Fibroblast of lung (primary cell): ENCODE data around the gene ZFYVE27. TPM values are rescaled to one million over a fixed set of nuclear protein-coding genes. Genes with fewer than 3 reads are reported as not detected.
A peak's percentile ranks its signal among the peaks of the same experiment; 100 is the strongest.

Experiments
- DNase-seq, 2 donors: peaks; one replicate each; pipeline versions ENCODE4 v3.0.0 to v3.0.0-alpha.2; 2010; ENCODE audit warnings: low read depth in 2 of 2
- H2AFZ ChIP-seq: 2 replicates; pipeline ENCODE4 v1.5.1; 2012; ENCODE audit warnings: low read length, control low read depth, inconsistent platforms
- H3K27ac ChIP-seq: 2 replicates; pipeline ENCODE4 v1.5.1; 2011; ENCODE audit warnings: low read length, control low read depth; ENCODE audit not compliant: insufficient read depth
- H3K27me3 ChIP-seq: 2 replicates; pipeline ENCODE4 v1.5.1; 2011; ENCODE audit warnings: mild to moderate bottlenecking, low read length; ENCODE audit not compliant: control insufficient read depth, insufficient read depth
- H3K36me3 ChIP-seq: 2 replicates; pipeline ENCODE4 v1.5.1; 2011; ENCODE audit warnings: low read length; ENCODE audit not compliant: control insufficient read depth, insufficient read depth
- H3K4me1 ChIP-seq: 2 replicates; pipeline ENCODE4 v1.5.1; 2011; ENCODE audit warnings: low read length; ENCODE audit not compliant: control insufficient read depth, insufficient read depth; ENCODE audit errors: extremely low read depth
- H3K4me2 ChIP-seq: 2 replicates; pipeline ENCODE4 v1.5.1; 2011; ENCODE audit warnings: low read length, control low read depth; ENCODE audit not compliant: insufficient read depth; ENCODE audit errors: extremely low read depth
- H3K4me3 ChIP-seq, 4 experiments: fragments of 200-600 bp in 1 of 4; sonication (generic) in 1 of 4; replicated peaks in 1 of 4; 2 replicates each; pipeline ENCODE4 v1.5.1; 2011 to 2016; ENCODE audit warnings: low read length in 4 of 4, low read depth in 3 of 4, mild to moderate bottlenecking in 3 of 4, control low read depth in 2 of 4, inconsistent platforms in 1 of 4, mixed read lengths in 1 of 4; ENCODE audit not compliant: insufficient read depth in 1 of 4; ENCODE audit errors: control extremely low read depth in 1 of 4
- H3K79me2 ChIP-seq: 2 replicates; pipeline ENCODE4 v1.5.1; 2012; ENCODE audit warnings: mild to moderate bottlenecking, low read length, inconsistent platforms; ENCODE audit not compliant: control insufficient read depth, insufficient read depth
- H3K9ac ChIP-seq: 2 replicates; pipeline ENCODE4 v1.5.1; 2011; ENCODE audit warnings: mild to moderate bottlenecking, low read length, control low read depth; ENCODE audit not compliant: insufficient read depth
- H3K9me3 ChIP-seq: 2 replicates; pipeline ENCODE4 v1.5.1; 2012; ENCODE audit warnings: low read depth, low read length; ENCODE audit not compliant: control insufficient read depth, insufficient read depth
- H4K20me1 ChIP-seq: 2 replicates; pipeline ENCODE4 v1.5.1; 2011; ENCODE audit warnings: low read length; ENCODE audit not compliant: control insufficient read depth, insufficient read depth; ENCODE audit errors: extremely low read depth
- EZH2 ChIP-seq: IDR thresholded peaks from 2 replicates; pipeline ENCODE4 v1.5.1; 2012; ENCODE audit warnings: low read length, control low read depth, mild to moderate bottlenecking; ENCODE audit errors: missing control alignments
- polyA plus RNA-seq, 2 donors: library from polyadenylated mRNA; depleted of rRNA in 1 of 2; stranded (reverse) in 1 of 2; unstranded in 1 of 2; fragments of >200 nt; gene quantifications; 2 replicates each; pipeline ENCODE4 v1.2.1, GENCODE V29; 2011 to 2012; ENCODE audit warnings: missing spikeins in 1 of 2
- total RNA-seq: library from RNA; depleted of rRNA; stranded (reverse); fragments of >200 nt; gene quantifications from 2 replicates; pipeline ENCODE4 v1.2.1, GENCODE V29; 2014
- TF ChIP-seq, protein P1 (sequence below), 2 donors: IDR thresholded peaks in 1 of 2; conservative IDR thresholded peaks in 1 of 2; 1 replicate in 1 of 2; 2 replicates in 1 of 2; pipeline ENCODE4 v1.5.1; 2011 to 2012; ENCODE audit warnings: low read length in 2 of 2, control low read depth in 1 of 2, inconsistent platforms in 1 of 2, low read depth in 1 of 2, mild to moderate bottlenecking in 1 of 2

ZFYVE27 gene
- total and polyA plus RNA-seq, 2 donors (not counting 1 experiment from before 2014, with no cell fraction given), result 8.3 to 22.1 TPM

- DNase-seq, result peak; percentile 74 to 79
- no peak for TF ChIP-seq EZH2
- TF ChIP-seq, protein P1, sequence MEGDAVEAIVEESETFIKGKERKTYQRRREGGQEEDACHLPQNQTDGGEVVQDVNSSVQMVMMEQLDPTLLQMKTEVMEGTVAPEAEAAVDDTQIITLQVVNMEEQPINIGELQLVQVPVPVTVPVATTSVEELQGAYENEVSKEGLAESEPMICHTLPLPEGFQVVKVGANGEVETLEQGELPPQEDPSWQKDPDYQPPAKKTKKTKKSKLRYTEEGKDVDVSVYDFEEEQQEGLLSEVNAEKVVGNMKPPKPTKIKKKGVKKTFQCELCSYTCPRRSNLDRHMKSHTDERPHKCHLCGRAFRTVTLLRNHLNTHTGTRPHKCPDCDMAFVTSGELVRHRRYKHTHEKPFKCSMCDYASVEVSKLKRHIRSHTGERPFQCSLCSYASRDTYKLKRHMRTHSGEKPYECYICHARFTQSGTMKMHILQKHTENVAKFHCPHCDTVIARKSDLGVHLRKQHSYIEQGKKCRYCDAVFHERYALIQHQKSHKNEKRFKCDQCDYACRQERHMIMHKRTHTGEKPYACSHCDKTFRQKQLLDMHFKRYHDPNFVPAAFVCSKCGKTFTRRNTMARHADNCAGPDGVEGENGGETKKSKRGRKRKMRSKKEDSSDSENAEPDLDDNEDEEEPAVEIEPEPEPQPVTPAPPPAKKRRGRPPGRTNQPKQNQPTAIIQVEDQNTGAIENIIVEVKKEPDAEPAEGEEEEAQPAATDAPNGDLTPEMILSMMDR (conservative IDR thresholded peaks at IDR 0.05 in 1 of 2, IDR thresholded peaks at IDR 0.05 in 1 of 2; ENCODE audit: low read depth in 1 of 2, low read length in 2 of 2), result peak in 1 of 2 donors; percentile 29
- peak overlapping the region; percentile 85 for H3K27ac ChIP-seq
- peak overlapping the region; percentile 12 for H2AFZ ChIP-seq
- H3K9ac ChIP-seq, result peak overlapping the region; percentile 80
- no peaks in the 10 kb centered on the region for H3K27me3 ChIP-seq
- peaks cover 7% of the 10 kb centered on the region for H3K36me3 ChIP-seq
- no peaks in the 10 kb centered on the region for H4K20me1 ChIP-seq
- H3K4me2 ChIP-seq, result peak overlapping the region; percentile 73
- no peaks in the 10 kb centered on the region for H3K9me3 ChIP-seq
- peak overlapping the region; percentile 57 to 76 (median 74) for H3K4me3 ChIP-seq
- peaks cover 28% of the 10 kb centered on the region for H3K4me1 ChIP-seq
- H3K79me2 ChIP-seq, result peaks cover 34% of the 10 kb centered on the region
Observed at GRCh38 chr10:97713826-97714400, 23.0 kb upstream of the ZFYVE27 start.

DNA sequence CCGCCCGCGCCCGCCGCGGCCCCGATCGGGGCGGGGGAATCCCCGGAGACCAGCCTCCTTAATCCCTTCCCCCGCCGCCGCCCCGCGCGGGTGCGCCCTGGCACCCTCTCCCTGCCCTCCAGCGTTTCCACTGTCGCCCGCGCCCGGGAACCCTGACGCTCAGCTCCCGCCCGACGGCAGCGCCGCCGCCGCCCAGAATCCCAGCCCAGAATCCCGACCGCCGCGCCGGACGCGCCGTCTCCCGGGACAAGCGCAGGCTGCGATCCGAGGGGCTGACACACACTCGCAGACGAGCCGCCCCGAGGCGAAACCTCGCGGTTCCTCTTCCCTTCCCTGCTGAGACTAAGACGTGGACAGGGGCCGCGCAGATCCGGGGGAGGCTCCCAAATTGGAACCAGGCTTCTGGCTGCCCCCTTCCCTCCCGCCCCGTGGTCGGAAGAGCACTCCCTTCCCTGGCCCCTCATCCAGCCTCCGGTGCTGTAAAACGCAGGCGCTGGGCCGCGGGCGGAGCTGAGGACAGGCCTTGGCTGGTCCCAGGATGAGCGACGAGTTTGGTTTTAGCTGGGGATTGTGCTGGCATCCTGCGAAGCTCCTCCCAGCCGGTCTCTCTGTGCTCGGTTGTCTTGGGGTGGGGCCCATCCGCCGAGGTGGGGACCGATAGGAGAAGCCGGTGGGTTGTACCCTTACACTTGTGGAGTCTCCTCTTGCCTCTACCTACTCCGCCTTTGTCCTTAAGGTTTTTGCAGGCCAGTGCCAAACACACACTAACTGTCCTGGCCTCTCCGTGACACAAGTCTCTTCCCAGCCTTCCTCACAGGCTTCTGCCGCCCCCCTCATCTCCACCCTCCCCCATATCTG lies 22.3 kb upstream of the ZFYVE27 start:
- H3K4me1 ChIP-seq, result peaks cover 23% of the 10 kb centered on the region
- peak overlapping the region; percentile 80 for H3K9ac ChIP-seq
- peak overlapping the region; percentile 57 to 76 (median 75) for H3K4me3 ChIP-seq
- peaks cover 7% of the 10 kb centered on the region for H3K36me3 ChIP-seq
- peak overlapping the region; percentile 85 for H3K27ac ChIP-seq
- H3K9me3 ChIP-seq, result no peaks in the 10 kb centered on the region
- no peak for TF ChIP-seq EZH2
- TF ChIP-seq, protein P1 (conservative IDR thresholded peaks at IDR 0.05 in 1 of 2, IDR thresholded peaks at IDR 0.05 in 1 of 2; ENCODE audit: low read depth in 1 of 2, low read length in 2 of 2), result no peak
- H3K4me2 ChIP-seq, result peak overlapping the region; percentile 90
- no peaks in the 10 kb centered on the region for H3K27me3 ChIP-seq
- DNase-seq, result peak; percentile 77 to 80
- H3K79me2 ChIP-seq, result peaks cover 34% of the 10 kb centered on the region
- H4K20me1 ChIP-seq, result no peaks in the 10 kb centered on the region
- no peak overlapping the region for H2AFZ ChIP-seq

- Histone ChIP-seq H3K9me3 (no peaks in the 10 kb centered on the region), H3K9ac (peak overlapping the region; percentile 80), H3K4me3 (peak overlapping the region; percentile 57 to 76 (median 75)), H3K79me2 (peaks cover 34% of the 10 kb centered on the region), H4K20me1 (no peaks in the 10 kb centered on the region), H3K36me3 (peaks cover 7% of the 10 kb centered on the region), H3K27ac (peak overlapping the region; percentile 85), H3K27me3 (no peaks in the 10 kb centered on the region), H3K4me1 (peaks cover 20% of the 10 kb centered on the region), H2AFZ (no peak overlapping the region), H3K4me2 (peak overlapping the region; percentile 90)
- TF ChIP-seq, protein P1 (conservative IDR thresholded peaks at IDR 0.05 in 1 of 2, IDR thresholded peaks at IDR 0.05 in 1 of 2; ENCODE audit: low read depth in 1 of 2, low read length in 2 of 2), result no peak
- no peak for TF ChIP-seq EZH2
- DNase-seq, result no peak
Observed at GRCh38 chr10:97715259-97715874, 21.6 kb upstream of the ZFYVE27 start.
